Liver (tissue), 3 donors: ENCODE measurements around the gene B4GALT5.

Experiments
- ATF3 ChIP-seq: IDR thresholded peaks from 2 replicates; pipeline ENCODE4 v1.6.1; 2016; ENCODE audit warnings: antibody characterized with exemption
- CTCF ChIP-seq: fragments of 150-350 bp; IDR thresholded peaks from 2 replicates; pipeline ENCODE4 v1.5.1; 2017; ENCODE audit warnings: improper control_type of control experiment, low read depth, low read length; ENCODE audit not compliant: missing input control
- EGR1 ChIP-seq, 2 donors: IDR thresholded peaks; 2 replicates each; pipeline ENCODE4 v1.6.1; 2016 to 2018; ENCODE audit warnings: antibody characterized with exemption in 2 of 2, low read depth in 2 of 2
- FOXA2 ChIP-seq: IDR thresholded peaks from 2 replicates; pipeline ENCODE4 v1.6.1; 2016; ENCODE audit warnings: antibody characterized with exemption
- JUND ChIP-seq, 2 donors: IDR thresholded peaks; 2 replicates each; pipeline ENCODE4 v1.6.1; 2016; ENCODE audit warnings: antibody characterized with exemption in 2 of 2
- MAX ChIP-seq: IDR thresholded peaks from 2 replicates; pipeline ENCODE4 v1.6.1; 2016; ENCODE audit warnings: antibody characterized with exemption
- NR2F2 ChIP-seq: IDR thresholded peaks from 2 replicates; pipeline ENCODE4 v1.6.1; 2016; ENCODE audit warnings: antibody characterized with exemption
- RAD21 ChIP-seq, 2 donors: IDR thresholded peaks; 2 replicates each; pipeline ENCODE4 v1.6.1; 2016; ENCODE audit warnings: antibody characterized with exemption in 2 of 2, mild to moderate bottlenecking in 2 of 2
- REST ChIP-seq: IDR thresholded peaks from 2 replicates; pipeline ENCODE4 v1.6.1; 2016; ENCODE audit warnings: antibody characterized with exemption, mild to moderate bottlenecking
- SP1 ChIP-seq: IDR thresholded peaks from 2 replicates; pipeline ENCODE4 v1.6.1; 2018; ENCODE audit warnings: antibody characterized with exemption, mild to moderate bottlenecking
- YY1 ChIP-seq: IDR thresholded peaks from 2 replicates; pipeline ENCODE4 v1.6.1; 2016; ENCODE audit warnings: antibody characterized with exemption, mild to moderate bottlenecking
- ZBTB33 ChIP-seq: IDR thresholded peaks from 2 replicates; pipeline ENCODE4 v1.6.1; 2016; ENCODE audit warnings: antibody characterized with exemption
- donor health status: healthy.
- donor health status: healthy.

- TF ChIP-seq CTCF = no peak
- no peak for TF ChIP-seq NR2F2
- no peak for TF ChIP-seq SP1
- no peak for TF ChIP-seq ATF3
- TF ChIP-seq MAX = no peak
- no peak for TF ChIP-seq JUND (IDR thresholded peaks at IDR 0.05)
- TF ChIP-seq YY1 = no peak
- TF ChIP-seq REST = no peak
- no peak for TF ChIP-seq FOXA2
- TF ChIP-seq RAD21 (IDR thresholded peaks at IDR 0.05) = no peak
- no peak for TF ChIP-seq ZBTB33
- no peak for TF ChIP-seq EGR1 (IDR thresholded peaks at IDR 0.05; ENCODE audit: low read depth in 2 of 2)
Measured at GRCh38 chr20:49656304-49656703, 57.4 kb downstream of the B4GALT5 start.
